ENCODE results near the gene RTN4. TPM values are rescaled to one million over a fixed set of nuclear protein-coding genes. Genes with fewer than 3 reads are reported as not detected.
"Not testable (repeated sequence)": the region's sequence is repeated elsewhere in the genome, so short reads cannot be mapped to it uniquely, and the experiment has no call there.

RTN4 gene
- total RNA-seq, 1 donor from 2014 or later = 106 TPM

DNA sequence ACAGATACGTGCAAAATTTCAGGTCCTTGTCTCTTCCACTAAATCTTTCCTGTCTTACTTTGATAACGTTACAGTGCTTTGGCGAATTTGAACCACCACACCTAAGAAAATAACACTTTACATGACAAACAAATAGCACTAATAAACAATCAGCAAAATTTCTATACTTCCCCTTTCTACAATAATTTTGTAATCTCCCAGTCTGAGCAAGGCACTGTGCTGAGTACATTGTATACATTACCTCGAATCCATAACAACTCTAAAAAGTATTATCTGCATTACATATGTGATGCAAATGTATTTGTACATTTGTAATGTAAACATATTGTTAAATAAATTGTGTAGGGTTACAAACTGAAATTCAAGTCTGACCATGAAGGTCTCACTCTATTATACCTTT, 49.9 kb downstream of the RTN4 start:
- Histone ChIP-seq H3K36me3 (ENCODE audit: control insufficient read depth, insufficient read depth, low read length) (no peaks in the 10 kb centered on the region), H3K4me3 (ENCODE audit: low read depth, low read length) (no peak overlapping the region), H3K27me3 (ENCODE audit: control insufficient read depth, insufficient read depth, low read length) (no peaks in the 10 kb centered on the region)
- no peak for FAIRE-seq
- DNase-seq (ENCODE audit: low read depth) = no peak
- TF ChIP-seq, protein P1, sequence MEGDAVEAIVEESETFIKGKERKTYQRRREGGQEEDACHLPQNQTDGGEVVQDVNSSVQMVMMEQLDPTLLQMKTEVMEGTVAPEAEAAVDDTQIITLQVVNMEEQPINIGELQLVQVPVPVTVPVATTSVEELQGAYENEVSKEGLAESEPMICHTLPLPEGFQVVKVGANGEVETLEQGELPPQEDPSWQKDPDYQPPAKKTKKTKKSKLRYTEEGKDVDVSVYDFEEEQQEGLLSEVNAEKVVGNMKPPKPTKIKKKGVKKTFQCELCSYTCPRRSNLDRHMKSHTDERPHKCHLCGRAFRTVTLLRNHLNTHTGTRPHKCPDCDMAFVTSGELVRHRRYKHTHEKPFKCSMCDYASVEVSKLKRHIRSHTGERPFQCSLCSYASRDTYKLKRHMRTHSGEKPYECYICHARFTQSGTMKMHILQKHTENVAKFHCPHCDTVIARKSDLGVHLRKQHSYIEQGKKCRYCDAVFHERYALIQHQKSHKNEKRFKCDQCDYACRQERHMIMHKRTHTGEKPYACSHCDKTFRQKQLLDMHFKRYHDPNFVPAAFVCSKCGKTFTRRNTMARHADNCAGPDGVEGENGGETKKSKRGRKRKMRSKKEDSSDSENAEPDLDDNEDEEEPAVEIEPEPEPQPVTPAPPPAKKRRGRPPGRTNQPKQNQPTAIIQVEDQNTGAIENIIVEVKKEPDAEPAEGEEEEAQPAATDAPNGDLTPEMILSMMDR (IDR thresholded peaks at IDR 0.05; ENCODE audit: insufficient read depth, low read length, severe bottlenecking) = no peak

DNA sequence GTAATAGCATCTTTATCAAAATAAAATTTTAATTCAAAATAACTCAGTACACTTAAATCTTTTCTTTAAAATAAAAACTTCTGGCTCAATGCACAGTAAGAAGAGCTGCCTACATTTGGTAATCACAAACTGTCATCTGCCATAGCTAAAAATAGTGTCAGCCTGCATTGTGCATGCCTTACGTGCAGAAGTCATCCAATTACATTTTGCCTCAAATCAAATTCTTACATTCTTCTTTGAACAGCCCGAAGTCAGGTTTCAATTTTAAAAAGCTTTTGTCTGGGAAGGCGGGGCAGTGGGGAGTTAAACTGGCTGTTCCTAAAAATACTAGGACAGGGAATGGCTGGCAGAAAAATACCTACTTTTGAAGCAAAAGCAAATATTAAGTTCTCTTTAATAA, 51.1 kb downstream of the RTN4 start:
- Histone ChIP-seq H3K27me3 (ENCODE audit: control insufficient read depth, insufficient read depth, low read length) (no peaks in the 10 kb centered on the region), H3K36me3 (ENCODE audit: control insufficient read depth, insufficient read depth, low read length) (no peaks in the 10 kb centered on the region), H3K4me3 (ENCODE audit: low read depth, low read length) (no peak overlapping the region)
- DNase-seq (ENCODE audit: low read depth) (peak; percentile 44), FAIRE-seq (no peak)
- TF ChIP-seq, protein P1 (IDR thresholded peaks at IDR 0.05; ENCODE audit: insufficient read depth, low read length, severe bottlenecking) = no peak

DNA sequence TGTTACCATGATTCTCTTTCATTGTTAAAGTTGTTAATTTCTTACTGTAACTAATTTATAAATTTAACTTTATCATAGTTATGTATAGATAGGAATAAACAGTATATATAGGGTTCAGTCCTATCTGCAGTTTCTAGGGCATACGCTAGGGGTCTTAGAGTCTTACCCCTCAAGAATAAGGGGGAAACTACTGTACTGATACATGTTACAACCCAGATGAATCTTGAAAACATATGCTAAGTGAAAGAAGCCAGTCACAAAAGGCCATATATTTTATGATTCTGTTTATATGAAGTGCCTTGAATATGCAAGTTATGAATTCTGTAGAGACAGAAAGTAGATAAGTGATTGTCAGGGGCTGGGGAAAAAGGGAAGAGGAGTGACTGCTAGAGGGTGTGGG, 52.4 kb downstream of the RTN4 start:
- Histone ChIP-seq H3K4me3 (ENCODE audit: low read depth, low read length) (no peak overlapping the region), H3K36me3 (ENCODE audit: control insufficient read depth, insufficient read depth, low read length) (no peaks in the 10 kb centered on the region), H3K27me3 (ENCODE audit: control insufficient read depth, insufficient read depth, low read length) (no peaks in the 10 kb centered on the region)
- DNase-seq (ENCODE audit: low read depth) (no peak), FAIRE-seq (no peak)
- TF ChIP-seq, protein P1 (IDR thresholded peaks at IDR 0.05; ENCODE audit: insufficient read depth, low read length, severe bottlenecking) = no peak

DNA sequence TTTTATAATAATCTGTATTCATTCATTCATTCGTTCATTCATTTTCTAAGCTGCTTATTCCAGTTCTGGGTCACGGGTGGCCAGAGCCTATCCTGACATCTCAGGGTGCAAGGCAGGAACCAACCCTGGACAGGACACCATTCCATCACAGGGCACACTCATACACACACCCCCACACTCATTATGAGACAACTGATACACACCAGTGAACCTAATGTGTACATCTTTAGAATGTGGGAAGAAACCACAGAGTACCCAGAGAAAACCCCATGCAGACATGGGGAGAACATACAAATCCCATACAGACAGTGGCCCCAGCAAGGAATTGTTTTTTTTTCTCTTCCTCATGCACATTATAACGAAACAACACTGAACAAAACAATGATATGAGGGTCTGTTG, 54.7 kb downstream of the RTN4 start:
- DNase-seq (ENCODE audit: low read depth) (no peak), FAIRE-seq (no peak)
- no peak overlapping the region for H3K4me3 ChIP-seq (ENCODE audit: low read depth, low read length)
- H3K36me3 ChIP-seq (ENCODE audit: control insufficient read depth, insufficient read depth, low read length) = no peaks in the 10 kb centered on the region
- TF ChIP-seq, protein P1 (IDR thresholded peaks at IDR 0.05; ENCODE audit: insufficient read depth, low read length, severe bottlenecking) = no peak
- no peaks in the 10 kb centered on the region for H3K27me3 ChIP-seq (ENCODE audit: control insufficient read depth, insufficient read depth, low read length)

DNA sequence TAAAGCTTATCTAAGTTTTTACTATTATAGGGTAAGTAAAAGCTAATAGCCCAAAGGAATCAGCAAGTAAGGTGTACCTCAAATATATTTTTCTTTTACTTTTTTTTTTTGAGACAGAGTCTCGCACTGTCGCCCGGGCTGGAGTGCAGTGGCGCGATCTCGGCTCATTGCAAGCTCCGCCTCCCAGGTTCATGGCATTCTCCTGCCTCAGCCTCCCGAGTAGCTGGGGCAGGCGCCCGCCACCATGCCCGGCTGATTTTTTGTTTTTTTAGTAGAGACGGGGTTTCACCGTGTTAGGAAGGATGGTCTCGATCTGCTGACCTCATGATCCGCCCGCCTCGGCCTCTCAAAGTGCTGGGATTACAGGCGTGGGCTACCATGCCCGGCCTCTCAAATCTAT, 59.6 kb downstream of the RTN4 start:
- H3K27me3 ChIP-seq (ENCODE audit: control insufficient read depth, insufficient read depth, low read length); DNase-seq (ENCODE audit: low read depth); H3K36me3 ChIP-seq (ENCODE audit: control insufficient read depth, insufficient read depth, low read length); FAIRE-seq; H3K4me3 ChIP-seq (ENCODE audit: low read depth, low read length): not testable (repeated sequence)

- DNase-seq (ENCODE audit: low read depth) (no peak), FAIRE-seq (no peak)
- no peaks in the 10 kb centered on the region for H3K27me3 ChIP-seq (ENCODE audit: control insufficient read depth, insufficient read depth, low read length)
- TF ChIP-seq, protein P1 (IDR thresholded peaks at IDR 0.05; ENCODE audit: insufficient read depth, low read length, severe bottlenecking) = no peak
- H3K4me3 ChIP-seq (ENCODE audit: low read depth, low read length) = no peak overlapping the region
- no peaks in the 10 kb centered on the region for H3K36me3 ChIP-seq (ENCODE audit: control insufficient read depth, insufficient read depth, low read length)
These were observed 61.6 kb downstream of the RTN4 start for GRCh38 chr2:54988612-54989011.

All from bronchial epithelial cell (primary cell).